GM12801 (cell line): Measurements from ENCODE around the gene SYT17.

ENCODE experiments used
- TF ChIP-seq, protein P1 (sequence below): IDR thresholded peaks from one replicate; pipeline ENCODE4 v1.5.1; 2011; ENCODE audit warnings: control low read depth; ENCODE audit not compliant: insufficient read length; ENCODE audit errors: extremely low read depth

SYT17 gene

DNA sequence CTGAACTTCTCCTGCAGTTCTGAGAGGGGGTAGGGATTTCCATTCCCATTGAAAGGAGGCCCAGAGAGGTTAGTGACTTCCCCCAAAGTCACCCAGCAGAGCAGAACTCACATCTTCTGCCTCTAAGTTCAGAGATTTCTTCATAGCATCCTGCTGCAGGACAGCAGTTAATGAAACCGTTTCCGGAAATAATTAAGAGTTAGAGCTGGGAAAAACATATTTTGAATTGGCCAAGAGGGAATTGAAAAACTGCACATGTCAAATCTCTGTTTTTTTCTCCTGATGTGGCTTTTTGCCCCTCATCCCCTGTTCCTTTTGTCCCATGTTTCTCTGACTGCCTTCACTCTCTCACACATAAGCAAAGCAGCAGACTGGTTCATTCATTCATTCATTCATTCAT lies 27.6 kb upstream of the SYT17 start:
- TF ChIP-seq, protein P1, sequence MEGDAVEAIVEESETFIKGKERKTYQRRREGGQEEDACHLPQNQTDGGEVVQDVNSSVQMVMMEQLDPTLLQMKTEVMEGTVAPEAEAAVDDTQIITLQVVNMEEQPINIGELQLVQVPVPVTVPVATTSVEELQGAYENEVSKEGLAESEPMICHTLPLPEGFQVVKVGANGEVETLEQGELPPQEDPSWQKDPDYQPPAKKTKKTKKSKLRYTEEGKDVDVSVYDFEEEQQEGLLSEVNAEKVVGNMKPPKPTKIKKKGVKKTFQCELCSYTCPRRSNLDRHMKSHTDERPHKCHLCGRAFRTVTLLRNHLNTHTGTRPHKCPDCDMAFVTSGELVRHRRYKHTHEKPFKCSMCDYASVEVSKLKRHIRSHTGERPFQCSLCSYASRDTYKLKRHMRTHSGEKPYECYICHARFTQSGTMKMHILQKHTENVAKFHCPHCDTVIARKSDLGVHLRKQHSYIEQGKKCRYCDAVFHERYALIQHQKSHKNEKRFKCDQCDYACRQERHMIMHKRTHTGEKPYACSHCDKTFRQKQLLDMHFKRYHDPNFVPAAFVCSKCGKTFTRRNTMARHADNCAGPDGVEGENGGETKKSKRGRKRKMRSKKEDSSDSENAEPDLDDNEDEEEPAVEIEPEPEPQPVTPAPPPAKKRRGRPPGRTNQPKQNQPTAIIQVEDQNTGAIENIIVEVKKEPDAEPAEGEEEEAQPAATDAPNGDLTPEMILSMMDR, result no peak

GRCh38 chr16:19142939-19143598 lies 25.0 kb upstream of the SYT17 start:
- TF ChIP-seq, protein P1, result no peak

- TF ChIP-seq, protein P1, result no peak
Observed at GRCh38 chr16:19143599-19143956, 24.5 kb upstream of the SYT17 start.

DNA sequence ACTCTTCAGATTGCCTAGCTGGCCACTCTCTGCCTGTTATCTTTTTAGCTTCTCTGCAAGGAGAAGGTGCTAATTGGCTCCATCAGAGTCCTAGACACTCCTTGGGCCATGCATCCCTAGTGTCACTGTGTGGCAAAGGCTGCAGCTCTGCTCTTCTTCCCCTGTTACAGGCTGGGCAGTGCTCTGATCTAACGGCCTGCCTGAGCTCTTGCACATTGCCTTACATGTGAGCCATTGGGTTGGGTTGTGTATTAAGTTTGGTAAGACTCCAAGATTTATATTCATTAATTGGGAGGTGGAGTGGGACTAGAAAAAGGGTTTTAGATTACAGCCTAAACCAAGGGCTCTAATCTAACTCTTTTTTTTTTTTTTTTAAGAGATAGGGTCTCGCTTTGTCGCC lies 23.0 kb upstream of the SYT17 start:
- TF ChIP-seq, protein P1, result no peak

- TF ChIP-seq, protein P1, result no peak
Observed at GRCh38 chr16:19147126-19147525, 20.9 kb upstream of the SYT17 start.

DNA sequence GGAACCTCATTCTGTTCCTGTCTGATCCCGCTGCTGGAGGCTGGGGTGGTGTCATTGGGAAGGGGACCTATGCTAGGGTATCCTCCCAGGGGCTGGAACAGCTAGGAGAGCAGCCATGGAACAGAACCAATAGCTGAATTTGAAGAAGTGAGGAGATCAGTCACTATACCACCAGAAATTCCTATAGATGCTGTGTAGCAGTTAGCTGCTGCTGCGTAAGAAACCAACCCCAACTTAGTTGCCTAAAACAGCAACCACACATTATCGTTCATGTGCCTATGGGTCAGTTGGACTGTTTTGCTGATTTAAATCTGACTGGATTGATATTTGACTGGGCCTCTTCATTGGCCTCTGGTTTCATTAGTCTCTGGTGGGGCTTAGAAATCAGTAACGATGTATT lies 20.4 kb upstream of the SYT17 start:
- TF ChIP-seq, protein P1, result no peak

DNA sequence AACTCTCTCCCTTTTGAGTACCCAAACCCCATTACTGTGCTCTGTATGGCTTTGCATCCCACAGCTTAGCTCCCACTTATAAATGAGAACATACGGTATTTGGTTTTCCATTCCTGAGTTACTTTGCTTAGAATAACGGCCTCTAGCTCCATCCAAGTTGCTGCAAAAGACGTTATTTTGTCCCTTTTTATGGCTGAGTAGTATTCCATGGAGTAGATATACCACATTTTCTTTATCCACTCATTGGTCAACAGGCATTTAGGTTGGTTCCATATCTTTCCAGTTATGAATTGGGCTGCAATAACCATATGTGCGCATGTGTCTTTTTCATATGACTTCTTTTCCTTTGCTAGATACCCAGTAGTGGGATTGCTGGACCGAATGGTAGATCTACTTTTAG lies 19.9 kb upstream of the SYT17 start:
- TF ChIP-seq, protein P1, result no peak

GRCh38 chr16:19151310-19151709 lies 16.7 kb upstream of the SYT17 start:
- TF ChIP-seq, protein P1, result no peak
